NCI-H1694 (cell line): ENCODE measurements around the gene SNRPD2.

Source experiments
- DNase-seq: peaks from one replicate; lab custom pipeline; 2025; lab: John Stamatoyannopoulos, UW

The SNRPD2 gene

DNA sequence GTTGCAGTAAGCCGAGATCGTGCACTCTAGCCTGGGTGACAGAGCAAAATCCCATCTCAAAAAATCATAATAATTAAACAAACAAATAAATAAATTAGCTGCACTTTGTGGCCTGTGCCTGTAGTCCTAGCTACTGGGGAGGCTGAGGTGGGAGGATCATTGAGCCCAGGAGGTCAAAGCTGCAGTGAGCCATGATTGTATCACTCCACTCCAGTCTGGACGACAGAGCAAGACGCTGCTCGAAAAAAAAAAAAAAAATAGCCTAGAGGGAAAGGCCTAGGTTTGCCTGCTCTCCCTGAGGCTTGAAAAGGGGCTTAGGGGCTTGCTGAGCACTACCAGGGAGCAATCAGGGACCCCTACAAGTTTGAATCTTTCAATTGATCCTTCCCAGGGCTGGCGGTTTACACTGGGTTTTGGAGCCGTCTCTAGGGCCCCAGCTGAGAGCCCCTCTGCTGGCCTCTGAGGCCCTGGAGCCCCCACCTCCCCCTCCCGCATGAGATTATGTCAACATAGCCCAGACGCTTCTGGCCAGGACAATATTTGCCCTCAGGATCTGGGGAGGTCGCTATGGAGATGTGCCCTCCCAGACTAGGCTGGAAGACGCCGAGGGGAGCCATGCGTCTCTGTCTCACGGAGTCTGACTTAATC is 34.1 kb downstream of the SNRPD2 start:
- DNase-seq, result no peak

DNA sequence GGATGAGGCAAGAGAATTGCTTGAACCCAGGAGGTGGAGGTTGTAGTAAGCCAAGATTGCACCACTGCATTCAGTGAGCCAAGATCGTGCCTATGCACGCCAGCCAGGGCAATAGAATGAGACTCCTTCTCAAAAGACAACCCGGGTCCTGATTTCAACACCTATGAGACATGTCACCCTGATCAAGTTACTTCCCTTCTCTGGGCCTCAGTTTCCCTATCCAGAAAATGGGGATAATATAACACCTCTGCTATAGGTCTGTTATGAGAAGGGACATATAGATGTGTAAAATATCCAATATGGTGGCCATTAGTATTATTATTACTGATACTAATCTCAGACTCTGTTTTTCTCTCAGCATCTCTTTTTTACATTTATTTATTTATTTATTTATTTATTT is 36.7 kb downstream of the SNRPD2 start:
- no peak for DNase-seq

GRCh38 chr19:45653634-45654033 is 38.1 kb downstream of the SNRPD2 start:
- DNase-seq, result peak; percentile 80

DNA sequence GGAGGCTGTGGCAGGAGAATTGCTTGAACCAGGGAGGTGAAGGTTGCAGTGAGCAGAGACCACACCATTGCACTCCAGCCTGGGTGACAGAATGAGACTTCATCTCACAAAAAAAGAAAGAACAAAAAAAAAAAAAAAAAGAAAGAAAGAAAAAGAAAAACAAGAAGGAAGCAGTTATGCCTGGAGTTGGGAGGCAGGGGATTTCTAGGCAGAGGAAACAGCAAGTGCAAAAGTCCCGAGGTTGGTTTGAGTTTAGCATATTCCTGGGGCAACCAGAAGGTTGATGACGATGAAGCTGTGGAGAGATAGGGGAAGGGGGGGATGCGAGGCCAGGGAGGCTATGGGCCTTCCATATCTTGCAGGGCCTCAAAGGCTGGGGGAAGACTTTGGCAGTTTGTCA is 41.0 kb downstream of the SNRPD2 start:
- no peak for DNase-seq

DNA sequence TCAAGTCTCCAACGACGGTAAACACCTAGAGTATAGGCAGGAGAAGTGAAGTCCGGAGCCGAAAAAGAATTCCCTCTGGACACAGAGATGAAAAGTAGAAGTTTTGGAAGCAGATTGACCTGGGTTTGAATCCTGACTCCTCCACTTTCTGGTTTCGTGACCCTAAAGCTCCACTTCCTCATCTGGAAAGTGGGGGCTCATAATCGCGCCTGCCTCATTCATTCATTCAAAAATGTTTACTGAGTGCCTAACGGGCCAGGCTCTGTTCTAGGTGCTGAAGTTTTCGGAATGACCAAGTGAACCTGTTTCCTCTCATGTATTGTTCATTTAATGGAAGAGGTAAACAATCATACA is 45.4 kb downstream of the SNRPD2 start:
- DNase-seq, result no peak

GRCh38 chr19:45645631-45646344 is 46.0 kb downstream of the SNRPD2 start:
- DNase-seq, result peak; percentile 95

DNA sequence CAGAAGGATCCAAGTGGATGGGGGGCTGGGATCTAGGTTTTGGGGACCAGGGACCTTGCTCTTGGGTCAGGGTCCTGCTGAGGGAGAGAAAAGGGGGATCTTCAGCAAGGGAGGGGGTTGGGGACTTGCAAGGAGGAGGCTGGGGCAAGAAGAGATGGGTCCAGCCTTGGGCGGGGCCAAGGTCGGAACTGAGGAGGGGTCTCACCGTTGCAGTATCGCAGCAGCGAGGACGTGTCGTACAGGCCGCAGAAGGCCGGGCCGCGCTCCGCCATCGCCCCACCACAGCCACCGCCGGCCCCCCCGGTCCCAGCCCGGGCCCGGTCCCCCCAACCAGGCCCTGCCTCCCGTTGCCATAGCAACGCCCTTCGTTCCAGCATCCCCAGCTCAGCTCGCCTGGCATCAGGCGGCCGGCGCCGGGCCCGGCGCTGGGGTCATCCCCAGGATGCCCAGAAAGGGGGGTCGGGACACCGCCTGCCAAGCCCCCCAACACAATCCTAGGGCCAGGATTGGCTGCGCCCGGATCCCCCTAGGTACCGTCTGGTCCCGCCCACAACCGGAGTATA is 46.6 kb downstream of the SNRPD2 start:
- DNase-seq, result no peak

DNA sequence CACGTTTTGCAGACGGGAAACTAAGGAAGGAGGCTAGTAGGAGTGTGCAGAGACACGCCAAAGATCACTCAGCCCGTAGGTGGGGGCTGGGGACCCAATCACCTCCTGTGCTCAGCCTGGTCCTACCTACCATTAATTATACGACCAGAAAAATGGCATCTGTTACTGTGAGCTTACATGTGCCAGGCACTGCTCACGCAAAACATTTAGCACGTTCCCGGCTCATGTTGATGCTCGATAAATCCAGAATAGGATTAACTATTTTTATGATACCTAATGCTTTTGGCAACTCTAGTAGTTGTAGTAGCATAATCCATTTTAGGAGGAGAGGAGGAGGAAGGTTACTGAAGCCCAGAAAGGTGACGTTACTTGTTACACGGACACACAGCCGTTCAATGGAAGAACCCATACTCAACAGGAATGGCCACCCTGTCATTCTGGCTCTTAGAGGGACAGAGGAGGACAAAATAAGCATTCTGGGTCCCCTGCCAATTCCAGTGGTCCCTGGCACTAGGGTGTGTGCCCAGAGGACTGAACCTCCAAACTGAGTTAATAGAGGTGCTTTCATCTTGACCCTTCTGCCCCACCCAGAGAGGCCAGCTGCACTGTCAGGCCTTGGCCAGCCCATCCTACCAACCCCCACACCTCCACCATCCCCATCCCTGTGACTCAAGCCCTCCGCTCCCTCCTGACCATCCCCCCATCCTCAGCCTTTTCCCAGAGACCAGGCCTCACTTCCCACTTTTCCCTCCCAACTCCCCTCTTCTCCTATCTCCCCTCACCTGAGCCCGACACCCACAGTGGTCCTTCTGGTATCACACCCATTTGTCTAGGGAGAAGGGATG is 47.6 kb downstream of the SNRPD2 start:
- DNase-seq, result no peak

DNA sequence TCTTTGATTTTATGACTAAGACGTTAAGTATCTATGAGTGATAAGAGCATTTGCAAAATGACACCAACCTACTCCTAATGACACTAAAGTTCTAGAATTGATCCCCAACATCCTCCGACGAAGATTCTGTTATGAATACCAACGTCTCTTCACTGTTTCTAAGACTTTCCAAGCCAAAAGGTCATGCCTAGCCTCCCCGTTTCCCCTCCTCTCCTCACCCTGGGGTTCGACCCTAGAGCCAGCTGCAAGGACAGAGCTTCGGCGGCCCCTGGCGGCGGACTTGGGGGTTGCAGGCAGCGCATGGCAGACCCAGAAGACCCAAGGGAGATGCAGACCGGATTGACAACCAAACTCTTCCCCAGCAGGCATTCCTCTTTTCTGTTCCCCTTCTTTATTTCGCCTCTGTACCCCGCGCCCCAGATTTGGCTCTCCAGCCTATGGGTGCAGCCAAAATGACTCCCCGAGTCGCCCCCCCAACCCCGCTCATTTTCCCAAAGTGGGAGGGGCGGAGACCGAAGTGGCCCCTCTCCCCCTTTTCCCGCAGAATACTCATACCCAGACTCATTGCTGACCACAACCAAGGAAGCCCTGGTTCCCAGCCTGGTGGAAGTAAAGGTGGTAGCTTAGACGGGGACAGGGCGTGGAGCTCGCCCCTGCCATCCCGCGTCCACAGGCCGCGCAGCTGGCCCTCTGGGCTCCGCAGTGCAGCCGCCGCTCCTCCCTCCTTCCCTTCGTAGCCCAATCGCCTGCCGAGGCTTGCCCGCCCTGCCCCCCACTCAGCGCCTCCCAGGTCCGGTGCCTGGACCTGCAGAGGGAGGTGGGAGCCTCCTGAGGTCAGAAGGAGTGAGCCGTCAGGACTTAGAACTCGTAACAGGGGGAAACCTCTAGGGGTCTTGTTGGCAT is 48.5 kb downstream of the SNRPD2 start:
- DNase-seq, result peak; percentile 77

DNA sequence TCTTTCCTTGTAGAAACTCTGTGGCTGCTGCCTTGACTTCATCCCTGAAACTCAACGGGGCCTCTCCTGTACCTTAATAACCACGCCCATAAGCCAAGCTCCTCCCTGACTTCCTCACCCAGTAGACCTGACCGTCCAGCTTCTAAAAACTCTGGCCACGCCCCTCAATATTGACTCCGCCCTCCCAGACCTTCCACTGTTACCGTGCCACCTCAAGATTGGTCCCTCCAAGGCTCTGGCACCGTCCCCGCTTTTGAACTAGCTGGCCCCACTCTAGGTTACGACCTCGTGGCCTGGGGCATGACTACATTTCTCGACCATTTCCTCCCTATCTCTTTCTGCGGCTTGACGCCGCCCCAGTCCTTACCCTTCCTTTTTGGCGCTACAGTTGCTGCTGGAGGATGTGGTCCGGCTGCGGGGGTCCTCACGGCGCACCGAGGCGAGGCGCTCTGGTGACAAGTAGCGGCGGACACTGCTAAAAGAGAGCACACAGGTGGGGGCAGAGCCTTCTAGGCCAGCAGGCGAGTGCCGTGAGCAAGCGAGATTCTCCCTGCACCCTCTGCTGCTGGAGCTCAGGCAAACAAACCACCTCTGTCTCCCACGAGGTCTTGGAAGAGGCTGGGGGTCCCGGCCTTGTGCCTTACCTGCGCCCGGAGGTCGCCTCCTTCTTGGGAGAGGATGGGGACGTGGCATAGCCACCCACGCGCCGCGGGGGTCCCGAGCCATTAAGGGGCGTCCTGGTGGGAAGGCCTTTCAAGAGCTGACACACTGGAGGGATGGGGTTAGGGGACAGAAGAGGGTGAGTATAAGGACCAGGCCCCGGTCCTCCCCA is 50.3 kb downstream of the SNRPD2 start:
- no peak for DNase-seq

GRCh38 chr19:45640849-45641273 is 50.9 kb downstream of the SNRPD2 start:
- no peak for DNase-seq

DNA sequence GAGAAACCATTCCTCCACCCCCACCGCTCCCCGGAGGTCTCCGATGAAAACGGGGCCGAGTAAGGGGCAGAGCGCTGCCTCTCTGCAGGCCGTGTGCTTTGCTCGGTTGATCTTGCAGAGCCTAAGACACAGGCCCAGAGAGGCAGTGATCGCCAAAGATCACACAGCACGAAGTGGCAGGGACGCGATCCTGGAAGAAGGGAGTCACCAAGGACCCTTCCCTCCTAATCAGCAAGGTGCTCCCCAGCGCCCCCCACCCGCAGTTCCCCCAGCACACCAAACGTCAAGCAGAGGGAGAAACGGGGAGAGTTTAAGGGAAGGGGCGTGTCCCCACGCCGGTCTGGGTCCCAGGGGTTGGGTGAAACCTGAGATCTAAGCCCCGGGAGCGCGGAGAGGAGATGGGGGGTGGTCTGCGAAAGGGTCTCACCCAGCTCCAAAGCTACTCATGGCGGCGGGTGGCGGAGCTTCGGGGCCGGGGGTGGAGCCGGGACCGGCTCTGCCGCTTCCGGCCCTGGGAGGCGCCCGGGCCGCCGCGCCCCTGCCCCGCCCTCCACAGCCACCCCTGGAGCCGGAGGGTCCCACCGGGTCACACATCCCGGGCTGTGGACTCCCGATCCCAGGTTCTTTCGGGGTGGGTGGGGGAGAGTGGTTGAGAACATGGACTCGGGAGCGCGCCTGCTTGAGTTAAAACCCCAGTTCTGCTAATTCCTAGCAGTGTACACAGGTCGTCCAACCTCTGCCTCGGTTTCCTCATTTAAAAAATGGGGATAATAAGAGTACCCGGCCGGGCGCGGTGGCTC is 52.6 kb downstream of the SNRPD2 start, which contains the start of gene EML2:
EML2 (minus strand) TSS at position 468 of the 800 bp plus-strand sequence; CDS start at position 447, 21 bp downstream.
- DNase-seq, result peak; percentile 37

- DNase-seq, result no peak
Measured at GRCh38 chr19:45637890-45638667, 53.7 kb downstream of the SNRPD2 start.
